Dermis microvascular lymphatic vessel endothelial cell (primary cell): Measurements from ENCODE around the gene DIAPH1. TPM values are rescaled to one million over a fixed set of nuclear protein-coding genes. Genes with fewer than 3 reads are reported as not detected.

Source experiments
- DNase-seq, 2 donors: peaks; one replicate each; pipeline versions ENCODE4 v3.0.0 to v3.0.0-alpha.2; 2010; ENCODE audit warnings: low read depth in 2 of 2
- total RNA-seq: library from RNA; depleted of rRNA; stranded (reverse); fragments of >200 nt; gene quantifications from 2 replicates; pipeline ENCODE4 v1.2.1, GENCODE V29; 2014

DIAPH1 gene
- 41.1 and 43.0 TPM in 2 replicates for total RNA-seq

DNA sequence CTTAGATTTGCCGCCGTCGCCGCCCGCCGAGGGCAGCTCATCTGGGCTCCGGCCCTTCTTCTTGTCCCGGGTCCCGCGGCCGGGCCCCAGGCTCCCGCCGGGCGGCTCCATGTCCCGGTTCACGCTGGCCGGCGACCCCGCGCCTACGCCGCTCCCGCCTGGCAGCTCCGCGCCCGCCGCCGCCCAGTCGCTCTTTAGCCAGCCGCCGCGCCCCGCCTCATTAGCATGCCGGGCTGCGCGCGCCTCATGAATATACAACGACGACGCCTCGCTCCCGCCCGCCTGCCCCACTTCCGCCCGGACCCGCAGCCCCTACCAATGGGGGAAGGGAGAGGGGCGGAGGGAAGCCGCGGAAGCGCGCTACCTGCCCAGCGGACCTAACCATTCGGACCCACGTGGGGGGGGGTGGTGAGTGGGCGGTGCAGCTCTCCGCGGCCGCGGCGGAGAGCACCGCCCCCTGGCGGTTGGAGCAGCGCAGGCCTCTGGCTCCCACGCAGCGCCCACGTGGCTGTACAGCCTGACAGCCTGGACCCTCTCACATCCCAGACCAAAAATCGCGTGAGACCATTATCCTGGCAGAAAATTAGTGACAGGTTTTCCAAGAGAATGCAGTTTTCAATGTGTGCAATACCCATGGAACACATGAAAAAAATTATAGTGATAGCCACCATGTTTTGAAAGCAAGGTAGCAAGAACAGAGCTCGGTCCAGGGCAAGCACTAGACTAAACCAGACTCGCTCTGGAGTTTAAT, at the start of gene DIAPH1:
Gene DIAPH1, minus strand, starts transcription at position 197 of the 751 bp plus-strand sequence. Its CDS starts 86 bp downstream, at position 111.
- DNase-seq: peak; percentile 93 to 97

- no peak for DNase-seq
Observed at GRCh38 chr5:141665995-141666940, 47.5 kb upstream of the DIAPH1 start.

- DNase-seq: peak; percentile 45 to 71
Observed at GRCh38 chr5:141664733-141665461, 46.1 kb upstream of the DIAPH1 start.

GRCh38 chr5:141663506-141663905, 44.7 kb upstream of the DIAPH1 start:
- DNase-seq: peak in 1 of 2 donors; percentile 55

DNA sequence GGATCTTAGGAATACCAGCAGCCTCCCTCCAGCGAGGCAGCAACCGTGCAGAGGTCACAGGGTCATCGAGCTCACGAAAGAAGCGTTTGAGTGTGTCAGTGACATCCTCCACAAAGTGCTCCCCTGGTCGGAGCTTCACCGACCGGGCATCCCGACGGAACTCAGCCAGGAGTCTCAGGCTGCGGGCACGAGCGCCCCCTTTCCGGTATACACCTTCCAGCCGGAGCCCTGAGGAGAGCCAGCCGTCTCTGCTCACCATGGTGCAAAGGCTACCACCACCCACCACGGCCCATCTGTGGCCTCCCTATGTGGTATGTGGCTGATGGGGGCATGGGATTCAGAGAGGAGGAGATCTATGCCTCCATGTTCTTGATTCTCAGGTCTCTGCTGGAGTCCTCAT, 43.2 kb upstream of the DIAPH1 start:
- no peak for DNase-seq

DNA sequence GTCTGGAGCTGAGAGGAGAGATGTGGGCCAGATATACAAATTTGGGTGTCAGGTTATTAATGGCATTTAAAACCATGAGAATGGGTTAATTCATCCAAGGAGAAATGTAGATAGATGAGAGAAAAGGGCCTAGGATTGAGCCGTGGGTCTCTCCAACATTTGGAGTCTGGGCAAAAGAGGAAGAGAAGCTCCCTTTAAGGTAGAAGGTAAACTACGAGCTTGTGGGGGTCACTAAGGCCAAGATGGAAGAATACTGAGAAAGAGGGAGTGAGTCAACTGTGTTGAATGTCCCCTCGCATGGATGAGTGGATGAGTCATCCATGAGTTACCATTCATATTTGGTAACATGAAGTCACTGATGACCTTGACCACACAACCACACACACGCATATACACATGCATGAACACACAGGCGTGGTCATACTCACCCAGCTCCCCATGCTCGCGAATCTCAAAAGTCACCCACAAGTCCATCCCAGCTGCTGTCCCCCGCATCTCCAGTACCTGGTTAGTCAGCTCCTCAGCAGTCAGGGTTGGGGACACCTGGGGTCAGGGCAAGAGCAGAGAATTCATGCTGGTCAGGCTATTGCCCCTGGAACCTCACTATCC, 39.2 kb upstream of the DIAPH1 start:
- DNase-seq: peak in 1 of 2 donors; percentile 77

DNA sequence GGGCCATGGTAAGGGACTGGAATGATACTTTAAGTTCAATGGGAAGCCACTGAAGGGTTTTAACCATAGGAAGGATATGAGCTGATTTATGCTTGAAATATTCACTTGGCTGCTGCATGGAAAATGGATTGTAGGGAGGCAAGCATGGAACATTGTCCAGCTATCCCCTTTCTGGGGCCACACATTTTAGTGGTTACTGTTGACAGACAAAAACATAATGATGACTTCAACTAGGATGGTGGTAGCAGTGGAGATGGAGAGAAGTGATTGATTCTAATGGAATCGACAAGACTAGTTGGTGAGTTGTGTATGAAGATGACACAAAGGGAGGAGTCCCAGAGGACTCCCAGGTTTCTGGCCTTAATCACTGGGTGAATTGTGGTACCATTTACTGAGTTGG, 38.6 kb upstream of the DIAPH1 start:
- DNase-seq: no peak

DNA sequence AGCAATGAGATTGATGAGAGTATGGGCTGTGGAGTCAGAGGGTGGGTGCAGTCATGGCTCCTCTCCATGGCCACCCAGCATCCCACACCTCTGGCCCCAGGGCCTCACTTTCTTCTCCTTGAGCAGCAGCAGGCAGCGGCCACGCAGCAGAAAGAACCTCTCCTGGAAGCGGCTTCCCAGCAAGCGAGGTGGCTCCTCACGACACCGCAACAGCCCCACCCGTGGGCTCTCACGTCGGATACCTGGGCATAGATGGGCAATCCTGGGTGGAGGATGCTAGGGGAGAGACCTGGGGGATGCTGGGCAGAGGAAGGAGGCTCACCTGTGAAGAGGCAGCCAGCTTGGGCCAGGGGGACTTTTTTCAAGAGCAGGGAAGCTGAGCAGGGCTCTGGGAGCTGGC, 37.6 kb upstream of the DIAPH1 start:
- DNase-seq: no peak

- no peak for DNase-seq
Observed at GRCh38 chr5:141655020-141655419, 36.2 kb upstream of the DIAPH1 start.

DNA sequence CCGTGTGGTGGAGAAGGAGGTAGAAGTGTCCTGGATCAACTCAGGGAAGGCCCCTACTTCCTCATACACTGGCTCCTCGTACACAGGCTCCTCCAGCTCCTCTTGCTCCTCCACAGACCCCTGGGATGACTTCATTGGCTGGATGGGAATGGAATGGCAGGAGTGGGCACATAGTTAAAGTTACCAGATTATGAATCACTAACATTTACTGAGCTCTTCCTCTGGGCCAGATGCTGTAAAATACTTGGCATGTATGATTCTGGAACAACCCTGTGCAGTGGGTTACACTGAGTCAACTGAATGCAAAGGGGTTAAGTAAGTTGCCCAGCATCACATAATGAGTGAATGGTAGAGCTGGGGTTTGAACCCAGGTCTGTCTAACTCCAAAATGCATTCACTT, 35.5 kb upstream of the DIAPH1 start:
- DNase-seq: no peak

GRCh38 chr5:141651728-141652105, 32.9 kb upstream of the DIAPH1 start:
- no peak for DNase-seq

- DNase-seq: peak; percentile 44 to 84
Observed at GRCh38 chr5:141650851-141651727, 32.3 kb upstream of the DIAPH1 start, which contains the start of gene FCHSD1. TSS of gene FCHSD1 (minus strand) at chr5:141651418. CDS start at chr5:141651368, 50 bp downstream.

GRCh38 chr5:141649972-141650371, 31.2 kb upstream of the DIAPH1 start:
- DNase-seq: no peak

DNA sequence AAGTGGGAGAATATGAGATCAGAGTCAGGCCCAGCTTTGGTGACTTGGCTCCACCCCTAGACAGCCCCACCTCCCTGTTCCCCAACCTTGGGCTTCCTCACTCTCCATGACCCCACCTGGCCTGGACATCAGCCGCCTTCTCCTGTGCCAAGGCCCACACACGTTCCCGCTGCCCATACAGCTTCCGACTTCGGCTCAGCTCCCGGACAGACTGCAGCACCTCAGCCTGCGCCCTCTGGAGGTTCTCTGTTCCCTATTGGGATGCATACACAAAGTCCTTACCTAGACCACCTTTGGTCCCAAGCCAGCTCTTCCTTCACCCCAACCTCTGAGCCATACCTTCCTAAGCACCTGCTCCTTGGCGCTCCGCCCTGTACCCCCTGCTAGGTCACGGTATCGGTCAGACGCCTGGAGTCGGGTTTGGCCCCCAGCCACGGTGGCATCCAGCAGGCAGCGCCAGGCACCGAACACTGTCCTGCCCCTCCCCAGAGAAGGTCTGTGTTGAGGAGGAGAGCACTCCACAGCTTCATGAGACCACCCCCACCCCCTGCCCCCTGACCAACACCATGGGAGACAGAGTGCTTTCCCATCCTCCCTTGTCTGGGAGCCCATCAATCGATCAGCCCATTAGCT, 30.4 kb upstream of the DIAPH1 start:
- no peak for DNase-seq

GRCh38 chr5:141647851-141648250, 29.1 kb upstream of the DIAPH1 start:
- no peak for DNase-seq

DNA sequence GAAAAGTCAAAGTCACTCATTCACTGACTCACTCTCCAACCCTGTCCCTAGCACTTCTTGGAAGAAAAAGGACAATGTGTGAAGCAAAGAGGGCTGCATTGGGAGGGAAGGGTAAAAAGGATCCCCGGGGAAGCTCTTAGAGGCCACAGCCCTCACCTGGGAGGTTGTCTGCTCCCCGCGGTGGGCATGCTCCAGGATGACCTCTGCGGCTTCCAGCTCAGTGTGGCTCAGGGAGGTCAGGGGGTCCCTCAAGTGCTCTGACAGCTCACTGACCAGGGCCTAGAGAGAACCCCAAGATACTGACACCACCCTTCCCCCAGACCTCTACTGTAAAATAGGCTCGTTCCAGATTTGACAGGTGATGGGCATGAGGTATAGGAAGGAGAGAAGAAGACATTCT, 28.4 kb upstream of the DIAPH1 start:
- DNase-seq: no peak

GRCh38 chr5:141646026-141646425, 27.2 kb upstream of the DIAPH1 start:
- no peak for DNase-seq

- peak in 1 of 2 donors; percentile 47 for DNase-seq
Observed at GRCh38 chr5:141641634-141642267, 23.0 kb upstream of the DIAPH1 start.

DNA sequence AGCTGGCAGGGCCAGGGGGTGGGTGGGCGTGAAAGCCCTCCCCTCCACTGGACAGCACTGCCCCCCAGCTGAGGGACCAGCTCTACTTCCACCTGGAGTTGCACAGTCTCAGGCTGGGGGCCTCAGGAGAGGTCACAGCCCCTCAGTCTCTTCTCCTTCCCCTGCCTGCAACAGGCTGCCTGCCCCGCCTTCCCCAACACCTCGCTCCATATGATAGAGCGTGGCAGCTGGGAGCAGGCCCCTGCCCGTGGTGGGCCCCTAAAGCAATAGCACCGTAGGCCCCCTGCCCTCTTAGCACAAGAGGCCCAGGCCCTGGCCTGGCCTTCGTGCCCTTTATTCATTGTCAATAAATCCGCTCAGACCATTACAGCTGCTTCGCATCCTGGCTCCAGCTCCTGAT, 21.9 kb upstream of the DIAPH1 start:
- DNase-seq: no peak
